ENCODE data around the gene GPS1.

GPS1 gene

DNA sequence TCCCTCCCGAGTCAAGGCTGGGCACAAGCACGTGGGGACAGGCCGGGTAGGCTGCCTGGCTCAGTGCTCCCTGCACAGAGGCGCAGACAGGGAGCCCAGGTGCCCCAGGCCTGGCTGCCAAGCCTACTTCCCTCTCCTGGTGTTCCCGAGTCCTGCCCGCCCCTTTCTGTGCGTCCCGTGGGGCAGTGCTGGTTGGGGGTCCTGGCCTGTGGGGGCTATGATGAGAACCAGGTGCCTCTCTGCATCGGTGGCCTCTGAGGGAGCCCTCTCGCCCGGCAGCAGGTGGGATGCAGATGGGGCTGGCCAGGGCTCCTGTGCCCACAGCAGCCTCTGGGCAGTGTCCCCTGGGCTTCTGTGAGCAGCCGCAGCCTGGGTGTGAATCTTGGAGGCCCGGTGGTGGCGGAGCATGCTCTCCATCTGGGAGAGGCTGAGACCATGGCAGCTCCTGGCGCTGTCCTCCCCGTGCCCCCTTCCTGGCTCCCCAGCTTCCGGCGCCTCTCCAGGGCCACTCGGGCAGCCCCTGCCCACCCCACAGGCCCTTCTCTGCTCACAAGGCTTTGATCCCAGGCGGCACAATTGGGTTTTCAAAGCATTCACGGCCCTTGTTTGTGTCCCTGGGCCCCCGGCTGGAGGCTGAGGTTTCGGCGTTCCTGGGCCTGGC, 36.3 kb upstream of the GPS1 start:
- no peak for FAIRE-seq

DNA sequence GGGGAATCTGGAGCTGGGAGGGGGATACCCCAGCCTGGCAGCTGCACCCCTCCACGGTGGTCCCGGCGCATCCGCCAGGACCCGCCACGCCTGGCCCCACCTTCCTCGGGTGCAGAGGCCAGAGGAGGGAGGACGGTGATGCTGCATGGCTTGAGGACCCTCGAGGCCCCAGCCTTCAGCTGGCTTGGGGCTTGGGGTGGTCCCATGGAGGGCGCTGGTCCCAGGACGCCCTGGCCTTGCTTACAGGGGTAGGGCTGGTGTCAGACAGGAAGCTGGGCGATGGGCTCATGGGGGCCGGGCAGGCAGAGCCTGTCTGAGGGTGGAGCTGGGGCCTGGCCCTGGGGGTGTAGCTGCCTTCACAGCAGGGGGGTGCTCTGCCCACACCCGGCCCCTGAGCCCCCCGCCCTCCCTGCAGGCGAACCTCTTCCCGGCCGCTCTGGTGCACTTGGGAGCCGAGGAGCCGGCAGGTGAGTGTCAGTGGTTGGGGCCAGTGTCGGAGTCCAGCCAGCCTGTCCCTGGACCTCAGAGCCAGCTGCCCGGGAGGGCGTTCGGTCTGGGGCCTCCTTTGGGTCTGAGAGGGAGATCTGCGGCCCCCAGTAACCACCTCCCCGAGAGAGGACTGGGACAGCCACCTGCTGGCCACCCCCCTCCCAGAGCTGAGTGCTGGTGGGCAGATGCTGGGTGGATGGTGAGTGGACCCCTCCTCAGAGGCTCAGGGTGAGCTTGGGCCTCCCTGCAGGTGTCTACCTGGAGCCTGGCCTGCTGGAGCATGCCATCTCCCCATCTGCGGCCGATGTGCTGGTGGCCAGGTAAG, 35.4 kb upstream of the GPS1 start:
- no peak for FAIRE-seq

DNA sequence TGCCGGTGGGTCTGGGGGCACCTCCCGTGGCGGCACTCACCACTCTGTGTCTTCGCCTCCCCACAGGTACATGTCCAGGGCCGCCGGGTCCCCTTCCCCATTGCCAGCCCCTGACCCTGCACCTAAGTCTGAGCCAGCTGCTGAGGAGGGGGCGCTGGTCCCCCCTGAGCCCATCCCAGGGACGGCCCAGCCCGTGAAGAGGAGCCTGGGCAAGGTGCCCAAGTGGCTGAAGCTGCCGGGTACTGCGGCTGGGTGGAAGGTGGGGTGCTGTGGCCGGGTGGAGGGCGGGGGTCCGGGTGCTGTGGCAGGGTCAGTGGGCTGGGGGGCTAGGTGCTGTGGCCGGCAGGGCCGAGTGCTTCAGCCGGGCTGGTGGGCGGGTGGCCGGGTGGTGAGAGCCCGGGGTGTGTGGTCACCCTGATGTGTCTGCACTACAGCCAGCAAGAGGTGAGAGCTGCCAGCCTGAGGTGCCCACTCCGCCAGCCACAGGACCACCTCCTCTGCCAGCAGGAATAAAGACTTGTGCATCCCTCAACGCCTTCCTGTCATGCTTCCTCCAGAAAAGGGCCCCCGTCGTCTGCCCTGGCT, 34.7 kb upstream of the GPS1 start:
- FAIRE-seq: no peak

DNA sequence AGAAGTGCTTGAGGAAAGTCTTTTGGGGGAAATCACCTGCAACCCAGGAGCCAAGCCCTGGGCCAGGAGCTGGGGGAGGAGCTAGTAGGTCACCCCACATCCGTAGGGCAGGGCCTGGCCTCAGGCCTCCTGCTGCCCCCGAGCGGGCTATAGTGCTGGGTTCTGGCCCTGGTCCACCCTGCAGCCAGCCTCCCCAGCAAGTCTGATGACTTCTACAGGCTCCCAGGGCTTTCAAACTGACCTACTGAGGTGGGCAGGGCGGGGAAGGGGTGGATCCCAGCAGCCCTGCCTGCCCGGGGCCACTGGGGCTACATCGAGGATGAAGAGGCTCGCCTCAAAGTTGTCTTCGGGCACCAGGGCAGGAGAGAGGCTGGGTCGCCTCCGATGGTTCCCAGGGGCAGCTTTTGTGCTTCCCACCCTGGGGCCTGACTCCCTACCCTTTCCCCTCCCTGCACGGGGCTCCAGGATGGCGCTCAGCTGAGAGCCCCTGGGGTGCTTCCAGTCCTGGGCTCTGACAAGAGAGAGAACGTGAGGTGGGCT, 34.0 kb upstream of the GPS1 start:
- no peak for FAIRE-seq

GRCh38 chr17:82018152-82018988, 33.3 kb upstream of the GPS1 start:
- FAIRE-seq: no peak

DNA sequence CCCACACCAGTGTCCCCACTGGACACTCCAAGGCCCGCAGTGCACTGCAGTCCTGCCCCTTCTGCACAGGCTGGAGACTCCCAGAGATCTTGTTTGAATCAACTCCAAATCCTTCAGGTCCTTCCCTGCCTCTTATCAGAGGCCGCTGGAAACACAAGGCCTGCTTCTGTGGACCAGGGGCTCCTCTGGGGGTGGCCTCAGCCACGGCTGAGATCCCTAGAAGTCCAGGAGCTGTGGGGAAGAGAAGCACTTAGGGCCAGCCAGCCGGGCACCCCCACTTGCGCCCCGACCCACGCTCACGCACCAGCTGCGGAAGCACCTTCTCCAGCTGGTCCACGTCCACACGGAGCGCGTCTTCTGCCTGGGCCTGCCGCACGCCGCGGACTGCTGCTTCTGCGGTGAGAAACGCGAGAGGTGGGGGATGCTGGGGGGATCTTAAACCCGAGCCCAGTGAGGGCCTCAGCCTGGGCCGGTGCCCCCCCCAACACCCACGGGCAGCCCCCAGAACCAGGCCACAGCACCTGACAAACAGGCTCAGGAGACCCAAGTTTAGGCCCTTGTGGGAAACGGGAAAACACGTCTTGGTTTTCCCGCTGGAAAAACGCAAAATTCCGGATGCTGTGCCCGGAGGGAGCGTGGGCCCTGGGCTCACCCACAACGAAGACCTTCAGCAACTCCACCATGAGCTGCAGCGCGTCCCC, 32.6 kb upstream of the GPS1 start:
- FAIRE-seq: no peak

DNA sequence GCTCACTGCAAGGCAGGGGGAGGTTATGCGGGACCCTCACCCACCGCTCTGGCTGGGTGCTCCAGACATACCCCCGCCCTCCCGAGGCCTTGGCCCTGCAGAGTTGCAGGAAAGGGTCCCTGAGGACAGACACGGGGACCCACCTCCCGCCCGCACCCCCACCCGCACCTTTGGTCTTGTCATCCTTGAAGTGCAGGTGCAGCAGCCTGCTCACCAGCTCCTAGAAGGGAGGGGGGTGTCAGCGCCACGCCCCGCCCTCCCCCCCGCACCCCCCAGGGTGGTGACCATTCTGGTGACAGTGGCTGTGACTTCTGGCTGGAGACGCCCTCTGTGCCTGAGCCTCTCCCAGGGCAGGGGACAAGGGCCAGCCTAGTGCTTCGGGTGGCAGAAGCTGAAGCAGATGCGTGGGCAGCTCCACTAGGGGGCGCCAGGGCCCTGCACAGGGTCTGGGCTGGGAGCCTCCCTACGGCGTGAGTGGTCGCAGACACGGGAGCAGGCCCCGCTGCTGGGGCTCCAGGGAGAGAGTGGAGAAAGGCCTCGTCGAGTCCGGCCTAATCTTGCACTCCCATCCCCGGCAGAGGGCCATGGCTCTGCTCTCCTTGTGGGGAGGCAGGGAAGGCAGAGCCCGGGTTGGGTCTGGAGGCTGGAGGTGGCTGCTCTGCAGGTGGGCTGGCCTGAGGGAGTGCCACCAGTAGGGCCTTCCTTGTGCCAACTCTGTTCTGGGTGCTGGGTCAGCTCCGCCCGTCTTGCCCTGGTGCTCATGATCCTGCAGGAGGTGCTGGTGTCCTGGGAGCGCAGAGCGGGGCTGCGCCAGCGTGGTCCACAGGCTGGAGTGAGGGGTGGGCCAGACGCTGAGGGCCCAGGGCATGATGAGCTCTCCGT, 31.8 kb upstream of the GPS1 start:
- FAIRE-seq: no peak

DNA sequence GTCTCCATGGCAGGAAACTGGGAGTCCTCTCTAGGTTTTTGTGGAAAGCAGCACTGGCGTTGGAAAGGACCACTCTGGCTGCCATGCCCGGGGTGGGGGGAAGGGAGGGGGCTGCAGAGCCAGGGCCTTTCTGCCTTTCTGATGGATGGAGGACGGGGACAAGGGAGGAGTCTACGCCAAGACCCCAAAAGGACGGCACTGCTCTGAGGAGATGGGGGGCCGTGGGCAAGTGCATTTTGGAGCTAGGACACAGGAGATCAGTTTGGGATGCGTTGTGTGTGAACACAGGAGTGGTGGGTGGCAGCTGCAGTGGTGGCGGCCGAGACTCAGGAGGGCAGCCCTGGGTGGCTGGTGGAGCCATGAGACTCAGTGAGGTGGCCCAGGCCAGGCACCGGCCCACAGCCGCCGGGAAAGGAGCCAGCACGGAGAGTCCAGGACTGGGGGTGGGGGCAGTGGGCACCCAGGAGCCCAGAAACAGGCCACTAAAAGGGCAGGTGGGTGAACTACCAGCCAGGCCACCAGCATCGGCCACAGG, 31.1 kb upstream of the GPS1 start:
- FAIRE-seq: no peak

DNA sequence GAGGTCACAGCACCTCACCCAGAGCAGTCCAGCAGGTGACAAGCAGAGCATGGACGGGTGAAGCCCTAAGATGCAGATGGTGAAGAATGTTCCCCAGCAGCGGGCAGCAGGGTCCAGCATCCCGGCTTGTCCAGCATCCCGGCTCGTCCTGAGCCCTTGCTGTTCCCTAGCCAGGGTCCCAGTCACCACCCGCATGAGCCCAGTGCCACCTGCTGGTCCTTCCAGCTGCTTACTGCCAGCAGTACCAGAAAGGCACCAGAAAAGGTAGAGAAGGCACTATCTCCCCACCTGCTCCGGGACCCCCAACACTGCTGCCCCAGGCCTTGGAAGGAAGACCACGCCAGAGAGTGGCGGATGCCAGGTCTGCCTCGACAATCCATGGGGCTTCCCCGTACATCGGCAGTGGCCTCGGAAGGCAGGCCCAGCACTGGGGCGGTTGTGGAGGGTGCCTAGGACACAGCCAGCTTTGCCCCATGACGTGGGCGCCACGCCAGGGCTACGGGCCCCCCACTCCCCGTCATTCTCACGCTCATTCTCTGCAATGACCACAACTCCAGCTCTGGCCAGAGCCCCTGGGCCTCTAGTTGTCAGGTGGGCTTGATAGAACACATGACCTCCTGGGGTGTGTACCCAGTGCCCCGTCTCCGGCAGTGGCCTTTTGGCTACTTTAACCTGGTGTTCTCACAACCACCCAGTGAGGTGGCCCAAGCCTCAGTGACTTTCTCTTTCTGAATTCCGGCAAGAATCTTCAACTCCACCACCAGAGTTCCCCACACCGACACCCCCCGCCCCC, 30.4 kb upstream of the GPS1 start:
- FAIRE-seq: no peak

GRCh38 chr17:82021900-82022309, 29.8 kb upstream of the GPS1 start:
- FAIRE-seq: no peak

- no peak for FAIRE-seq
Observed at GRCh38 chr17:82022310-82022980, 29.3 kb upstream of the GPS1 start, which contains the start of gene CENPX. Gene CENPX, minus strand, starts transcription at chr17:82022878. Its CDS starts 17 bp downstream, at chr17:82022861.

DNA sequence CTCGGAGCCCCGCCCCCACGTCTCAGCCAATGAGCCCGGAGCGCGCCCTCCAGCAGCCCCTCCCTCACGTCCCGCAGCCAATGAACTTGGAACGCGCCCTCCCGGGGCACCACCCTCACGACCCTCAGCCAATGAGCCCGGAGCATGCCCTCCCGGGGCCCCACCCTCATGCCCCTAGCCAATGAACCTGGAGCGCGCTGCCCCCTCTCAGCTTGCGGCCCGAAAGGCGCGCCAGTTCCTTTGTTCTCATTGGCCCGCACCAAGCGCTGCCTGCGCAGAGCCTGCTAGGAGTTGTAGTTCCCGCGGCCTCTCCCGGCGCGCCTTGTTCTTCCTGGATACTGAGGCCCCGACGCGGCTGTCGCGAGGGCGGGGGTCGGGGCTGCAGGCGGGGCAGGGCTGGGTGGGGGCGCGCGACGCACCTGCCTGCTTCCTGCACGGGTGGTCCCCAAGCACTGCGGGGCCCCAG, 28.7 kb upstream of the GPS1 start, which contains the start of gene LRRC45:
Gene LRRC45 (plus strand): TSS at position 325 of the 466 bp plus-strand sequence. CDS start 339 bp downstream, outside the sequence.
- FAIRE-seq: peak; percentile 99

- no peak for FAIRE-seq
Observed at GRCh38 chr17:82023447-82024241, 28.1 kb upstream of the GPS1 start.

GRCh38 chr17:82024859-82025258, 26.8 kb upstream of the GPS1 start:
- no peak for FAIRE-seq

- FAIRE-seq: no peak
Observed at GRCh38 chr17:82025401-82026107, 26.1 kb upstream of the GPS1 start.

- FAIRE-seq: no peak
Observed at GRCh38 chr17:82028246-82028645, 23.5 kb upstream of the GPS1 start.

DNA sequence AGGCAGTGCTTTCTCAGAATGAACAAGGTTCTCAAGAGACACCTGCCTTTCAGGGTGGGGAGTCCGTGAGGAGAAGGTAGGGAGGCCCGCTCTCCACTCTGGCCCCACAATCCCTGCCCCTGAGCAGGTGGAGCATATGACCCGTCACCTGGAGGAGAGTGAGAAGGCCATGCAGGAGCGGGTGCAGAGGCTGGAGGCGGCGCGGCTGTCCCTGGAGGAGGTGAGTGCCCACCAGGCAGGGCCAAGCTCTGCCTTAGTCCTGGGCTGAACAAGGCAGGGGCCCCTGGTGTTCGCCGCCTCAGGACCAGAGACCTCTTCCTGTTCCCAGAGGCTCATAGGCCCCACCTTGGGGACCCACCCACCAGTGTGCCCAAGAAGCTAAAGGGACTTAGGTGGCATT, 22.7 kb upstream of the GPS1 start:
- FAIRE-seq: no peak

DNA sequence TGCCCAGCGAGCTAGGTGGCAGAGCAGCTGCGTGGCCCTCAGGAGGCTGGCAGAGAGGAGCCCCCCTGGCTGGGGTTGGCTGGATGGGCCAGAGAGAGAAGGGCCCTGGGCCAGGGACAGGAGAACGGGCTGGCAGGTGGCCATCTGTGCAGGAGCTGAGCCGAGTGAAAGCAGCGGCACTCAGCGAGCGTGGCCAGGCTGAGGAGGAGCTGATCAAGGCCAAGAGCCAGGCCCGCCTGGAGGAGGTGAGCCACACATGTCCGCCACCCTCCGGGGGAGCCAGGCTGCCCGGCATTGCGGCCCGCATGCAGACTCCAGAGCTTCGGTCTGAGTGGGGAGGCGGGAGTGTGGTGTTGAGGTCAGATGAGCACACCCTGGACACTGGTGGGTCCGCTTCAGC, 22.3 kb upstream of the GPS1 start:
- no peak for FAIRE-seq
